LHCN-M2 (cell line): Measurements from ENCODE around the gene BIRC3. TPM values are rescaled to one million over a fixed set of nuclear protein-coding genes. Genes with fewer than 3 reads are reported as not detected.
"Not testable (repeated sequence)": the region's sequence is repeated elsewhere in the genome, so short reads cannot be mapped to it uniquely, and the experiment has no call there.

ENCODE experiments used
- DNase-seq: peaks from one replicate; pipeline ENCODE4 v3.0.0-alpha.2; 2012; ENCODE audit warnings: low read depth
- total RNA-seq: library from RNA; depleted of rRNA; stranded (reverse); fragments of >200 nt; gene quantifications from 2 replicates; pipeline ENCODE4 v1.2.3, GENCODE V29; 2014

The BIRC3 gene
- total RNA-seq, 1 experiment from 2014 or later = 0.40 TPM

DNA sequence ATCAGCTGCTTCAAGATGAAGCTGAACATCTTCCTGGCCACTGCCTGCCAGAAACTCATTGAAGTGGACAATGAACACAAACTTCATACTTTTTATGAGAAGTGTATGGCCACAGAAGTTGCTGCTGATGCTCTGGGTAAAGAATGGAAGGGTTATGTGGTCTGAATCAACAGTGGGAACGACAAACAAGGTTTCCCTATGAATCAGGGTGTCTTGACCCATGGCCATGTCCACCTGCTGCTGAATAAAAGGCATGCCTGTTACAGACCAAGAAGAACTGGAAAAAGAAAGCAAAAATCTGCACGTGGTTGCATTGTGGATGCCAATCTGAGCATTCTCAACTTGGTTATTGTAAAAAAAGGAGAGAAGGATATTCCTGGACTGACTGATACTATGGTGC is 22.2 kb upstream of the BIRC3 start:
- DNase-seq = peak; percentile 51

- not testable (repeated sequence) for DNase-seq
Measured at GRCh38 chr11:102296757-102297156, 20.5 kb upstream of the BIRC3 start.

GRCh38 chr11:102300837-102301236 is 16.4 kb upstream of the BIRC3 start:
- not testable (repeated sequence) for DNase-seq

GRCh38 chr11:102302241-102302640 is 15.0 kb upstream of the BIRC3 start:
- DNase-seq = no peak

DNA sequence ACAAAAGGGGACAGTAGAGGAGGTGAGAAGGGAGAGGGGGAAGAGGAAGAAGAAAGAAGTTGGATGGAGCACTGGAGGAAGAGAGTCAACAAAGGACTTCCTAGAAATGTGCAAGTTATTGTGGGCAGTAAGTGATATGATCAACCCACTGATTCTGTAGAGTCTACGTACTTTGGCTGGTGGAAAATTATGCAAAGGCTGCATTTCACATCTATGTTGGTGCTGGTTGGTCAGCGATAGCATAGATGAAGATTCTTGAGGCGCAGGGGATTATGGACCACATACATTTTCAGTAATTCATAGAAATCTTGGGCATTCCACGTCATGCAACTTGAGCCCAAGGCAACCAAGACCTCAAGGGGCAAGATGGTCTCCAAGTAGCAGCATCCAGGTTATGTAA is 12.6 kb upstream of the BIRC3 start:
- no peak for DNase-seq

- DNase-seq = no peak
Measured at GRCh38 chr11:102305352-102306047, 11.8 kb upstream of the BIRC3 start.

GRCh38 chr11:102306048-102306597 is 11.2 kb upstream of the BIRC3 start:
- DNase-seq = peak; percentile 52

DNA sequence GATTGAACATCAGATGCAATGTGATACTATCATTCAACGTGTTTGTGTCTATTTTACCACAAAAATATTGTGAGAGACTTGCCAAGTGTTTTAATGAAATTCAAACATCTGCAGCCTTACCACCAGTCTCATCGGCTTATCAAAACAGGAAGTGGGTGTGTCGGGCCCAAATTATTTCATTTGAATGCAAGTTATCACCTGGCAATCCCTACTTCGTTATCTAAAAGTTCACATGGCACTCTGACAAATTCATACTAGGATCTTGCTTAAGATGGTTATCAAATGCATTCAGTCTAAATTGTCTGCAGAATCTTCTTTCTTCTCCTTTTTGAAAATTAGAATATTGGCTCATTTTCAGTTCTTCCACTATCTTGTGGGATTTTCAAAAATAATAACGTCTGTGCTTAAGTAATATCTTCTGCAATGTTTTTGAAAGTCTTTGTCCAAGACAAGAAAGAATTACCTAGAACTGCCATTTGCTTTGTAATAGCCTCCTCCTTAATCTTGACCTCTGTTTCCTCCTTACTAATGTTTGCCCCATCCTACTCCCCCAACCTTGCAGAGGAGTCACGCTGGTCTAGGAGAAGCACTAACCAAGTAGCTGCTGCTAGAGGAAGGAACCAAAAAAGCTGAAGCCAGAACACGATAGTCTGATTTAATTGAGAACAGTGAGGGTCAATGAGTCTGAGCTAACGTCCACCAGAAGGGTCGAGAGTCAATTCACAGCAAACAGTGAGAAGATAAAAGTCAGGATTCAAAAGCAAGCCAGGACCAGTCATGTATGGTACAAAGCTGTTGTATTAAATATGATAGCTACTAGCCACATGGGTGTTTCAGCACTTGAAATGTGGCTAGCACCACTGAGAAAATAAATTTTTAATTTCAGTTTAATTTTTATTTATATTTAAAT is 10.2 kb upstream of the BIRC3 start:
- DNase-seq = no peak

DNA sequence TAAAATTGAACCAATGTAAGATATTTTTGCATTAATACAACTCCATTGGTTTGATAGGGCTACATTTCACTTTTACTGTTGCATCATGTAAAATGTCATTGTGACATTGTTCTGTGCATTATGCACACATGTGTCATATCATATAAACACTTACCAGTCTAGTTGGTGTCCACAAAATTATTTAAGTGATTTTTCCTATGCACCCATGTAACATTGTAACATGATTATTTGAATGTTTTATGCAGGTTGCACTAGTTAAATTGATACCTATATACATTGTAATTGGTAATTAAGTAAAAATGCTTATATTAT is 9.6 kb upstream of the BIRC3 start:
- no peak for DNase-seq

- no peak for DNase-seq
Measured at GRCh38 chr11:102309621-102310541, 7.4 kb upstream of the BIRC3 start.

- peak; percentile 40 for DNase-seq
Measured at GRCh38 chr11:102312667-102313066, 4.6 kb upstream of the BIRC3 start.

DNA sequence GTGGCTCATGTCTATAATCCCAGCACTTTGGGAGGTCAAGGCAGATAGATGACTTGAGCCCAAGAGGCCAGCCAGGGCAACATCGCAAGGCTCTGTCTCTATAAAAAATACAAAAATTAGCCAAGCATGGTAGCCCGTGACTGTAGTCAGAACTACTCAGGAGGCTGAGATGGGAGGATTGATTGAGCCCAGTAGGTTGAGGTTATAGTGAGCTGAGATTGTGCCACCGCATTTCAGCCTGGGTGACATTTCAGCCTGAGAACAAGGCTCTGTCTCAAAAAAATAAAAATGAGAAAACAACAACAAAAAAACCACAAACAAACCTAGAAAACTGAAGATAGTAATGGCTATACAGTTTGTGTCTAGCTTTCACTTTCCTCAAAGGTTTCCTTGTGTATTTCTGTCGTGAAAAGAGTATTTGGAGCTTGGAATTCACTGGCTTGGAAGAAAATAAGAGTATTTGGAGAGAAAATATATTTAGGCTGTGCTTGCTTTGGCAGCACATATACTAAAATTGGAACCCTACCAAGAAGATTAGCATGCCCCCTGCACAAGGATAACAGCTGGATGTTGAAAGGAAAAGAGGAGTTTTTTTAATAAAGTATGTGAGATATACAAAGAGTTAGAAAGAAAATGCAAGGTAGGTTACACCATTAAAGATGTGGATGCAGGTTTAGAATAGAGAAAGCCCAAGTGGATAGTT is 3.9 kb upstream of the BIRC3 start:
- DNase-seq = peak; percentile 36

DNA sequence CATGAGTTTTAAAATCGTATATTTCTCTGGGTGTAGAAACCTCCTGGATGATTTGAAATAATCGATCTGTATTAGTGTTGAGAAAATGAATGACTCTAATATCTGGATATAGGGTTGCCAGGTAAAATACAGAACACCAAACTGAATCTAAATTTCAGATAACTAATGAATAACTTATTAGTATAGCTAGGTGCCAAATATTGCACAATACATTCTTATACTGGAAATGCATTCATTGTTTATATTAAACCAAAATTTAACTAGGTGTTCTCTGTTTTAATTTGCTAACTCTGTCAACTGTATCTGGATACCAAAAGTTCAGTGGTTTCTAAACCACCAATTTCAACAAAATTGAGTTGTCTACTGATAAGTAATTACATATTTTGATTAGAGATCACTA is 2.5 kb upstream of the BIRC3 start:
- no peak for DNase-seq

DNA sequence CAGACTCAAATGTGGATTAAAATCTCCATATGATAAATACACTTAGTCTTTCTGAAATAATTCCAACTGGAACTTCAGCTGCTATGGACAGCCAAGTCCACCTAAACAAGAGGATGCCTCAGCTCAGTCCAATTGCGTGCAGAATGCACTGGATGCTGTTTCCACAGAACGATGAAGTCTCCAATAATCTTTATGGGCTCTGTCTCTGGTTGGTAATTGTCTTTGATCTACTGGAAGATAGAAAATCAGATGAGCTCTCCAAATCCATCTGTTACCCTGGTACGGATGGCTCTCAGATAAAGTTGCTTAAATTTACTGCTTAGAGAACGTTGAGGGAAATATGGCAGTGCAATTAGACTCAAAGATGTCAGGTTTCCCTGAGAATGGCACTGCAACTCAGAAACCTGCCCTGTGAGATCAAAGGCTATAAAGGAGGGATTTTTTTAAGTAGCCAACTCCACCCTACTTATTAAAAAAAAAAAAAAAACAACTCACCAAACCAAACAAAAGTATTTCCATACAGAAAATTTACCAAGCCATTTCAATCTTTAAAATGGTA is 859 bp upstream of the BIRC3 start:
- DNase-seq = no peak

DNA sequence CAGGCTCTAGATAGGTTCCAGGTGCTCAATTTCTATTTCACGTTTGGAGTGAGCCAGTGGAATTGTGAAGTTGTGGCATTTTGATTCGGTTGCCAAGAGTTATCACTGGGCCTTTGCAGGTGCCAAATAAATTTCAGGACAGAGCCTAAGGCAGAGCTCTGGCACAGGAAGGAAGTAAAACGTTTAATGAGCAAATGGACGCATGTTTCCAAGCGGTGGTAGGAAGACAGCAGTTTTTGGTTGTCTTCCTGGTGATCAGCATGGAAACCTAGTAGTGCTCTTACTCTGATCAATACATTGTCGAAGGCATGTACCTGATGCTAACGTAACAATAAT is 452 bp downstream of the BIRC3 start:
- DNase-seq = no peak

GRCh38 chr11:102318469-102318868 is 1.2 kb downstream of the BIRC3 start:
- DNase-seq = no peak

- DNase-seq = no peak
Measured at GRCh38 chr11:102319544-102319943, 2.3 kb downstream of the BIRC3 start.

GRCh38 chr11:102320188-102320587 is 2.9 kb downstream of the BIRC3 start:
- no peak for DNase-seq

GRCh38 chr11:102320679-102321078 is 3.4 kb downstream of the BIRC3 start:
- peak; percentile 62 for DNase-seq

DNA sequence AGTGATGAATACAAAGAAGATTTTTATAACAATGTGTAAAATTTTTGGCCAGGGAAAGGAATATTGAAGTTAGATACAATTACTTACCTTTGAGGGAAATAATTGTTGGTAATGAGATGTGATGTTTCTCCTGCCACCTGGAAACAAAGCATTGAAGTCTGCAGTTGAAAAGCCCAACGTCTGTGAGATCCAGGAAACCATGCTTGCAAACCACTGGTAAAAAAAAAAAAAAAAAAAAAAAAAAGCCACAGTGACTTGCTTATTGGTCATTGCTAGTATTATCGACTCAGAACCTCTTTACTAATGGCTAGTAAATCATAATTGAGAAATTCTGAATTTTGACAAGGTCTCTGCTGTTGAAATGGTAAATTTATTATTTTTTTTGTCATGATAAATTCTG is 5.3 kb downstream of the BIRC3 start:
- DNase-seq = peak; percentile 32
